GM21825 (cell line): ENCODE results near the gene CCM2.

Source experiments
- ATAC-seq: cut with Tn5 transposase; IDR thresholded peaks from one replicate; pipeline ENCODE4 v1.9.1; 2021; ENCODE audit warnings: mild to moderate bottlenecking, moderate library complexity; ENCODE audit not compliant: unreplicated experiment

Gene CCM2

DNA sequence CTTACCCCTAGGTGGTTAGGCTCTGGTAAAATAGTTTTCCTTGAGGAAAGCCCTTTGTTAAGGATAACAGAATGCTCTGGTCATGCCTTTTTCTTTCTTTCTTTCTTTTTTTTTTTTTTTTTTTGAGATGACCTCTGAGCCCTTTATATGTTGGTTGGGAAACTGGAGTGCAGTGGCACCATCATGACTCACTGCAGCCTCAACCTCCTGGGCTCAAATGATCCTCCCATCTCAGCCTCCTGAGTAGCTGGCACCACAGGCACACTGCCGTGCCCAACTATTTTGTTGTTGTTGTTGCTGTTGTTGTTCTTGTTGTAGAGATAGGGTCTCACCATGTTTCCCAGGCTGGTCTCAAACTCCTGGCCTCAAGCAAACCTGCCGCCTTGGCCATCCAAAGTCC lies 61.4 kb downstream of the CCM2 start:
- no peak for ATAC-seq

DNA sequence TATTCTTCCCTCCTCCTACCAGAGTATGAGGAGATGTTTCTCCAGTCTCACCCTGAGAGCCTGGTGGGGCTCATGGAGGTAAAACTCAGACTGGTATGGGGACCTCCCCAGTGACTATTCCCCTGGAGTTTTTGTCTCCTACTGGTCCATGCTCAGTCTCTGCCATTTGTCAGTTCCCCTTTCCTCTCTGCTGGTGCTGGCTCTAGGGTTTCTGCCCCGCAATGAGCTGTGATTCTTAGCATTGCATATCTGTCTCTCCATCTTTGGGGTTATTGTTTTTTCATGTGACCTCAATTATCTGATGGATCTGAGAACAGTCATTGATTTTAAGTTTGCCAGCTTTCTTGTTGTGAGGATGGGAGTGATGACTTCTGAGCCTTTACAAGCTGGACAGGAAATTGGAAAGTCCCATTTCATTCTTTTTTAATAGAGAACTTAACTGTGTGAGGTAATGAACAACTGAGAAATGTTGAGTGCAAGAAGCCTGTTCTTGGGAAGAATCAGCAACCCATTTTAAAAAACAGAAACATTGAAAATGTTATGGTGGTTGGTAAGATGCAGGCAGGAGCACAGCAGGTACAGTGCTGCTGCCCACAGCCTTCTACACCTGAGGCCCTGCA lies 61.9 kb downstream of the CCM2 start:
- no peak for ATAC-seq

DNA sequence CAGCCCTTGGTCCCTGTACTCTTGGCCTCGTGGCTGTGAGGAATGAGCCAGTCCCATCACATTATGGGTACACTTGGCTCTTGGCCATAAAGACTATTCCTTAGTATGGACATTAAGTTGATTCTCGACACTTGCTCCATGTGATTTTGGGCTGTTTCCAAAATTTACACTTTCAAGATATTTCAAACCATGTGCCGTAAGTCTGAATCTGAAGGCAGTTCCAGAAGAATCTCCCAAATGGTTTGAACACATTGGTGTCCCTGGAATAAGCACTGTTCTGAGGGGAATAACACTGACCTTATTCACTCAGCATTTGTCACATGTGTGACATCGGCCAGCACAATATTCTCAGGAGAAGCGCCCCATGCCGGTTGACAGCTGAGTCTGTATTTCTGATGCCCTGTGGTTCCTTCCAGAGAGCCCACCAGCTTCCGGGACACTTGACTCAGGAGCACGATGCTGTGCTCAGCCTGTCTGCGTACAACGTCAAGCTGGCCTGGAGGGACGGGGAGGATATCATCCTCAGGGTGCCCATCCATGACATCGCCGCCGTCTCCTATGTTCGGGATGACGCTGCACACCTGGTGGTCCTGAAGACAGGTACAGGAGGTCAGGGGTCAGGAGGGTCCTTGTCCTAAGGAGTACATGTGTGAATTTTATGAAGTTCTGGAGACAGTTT lies 64.2 kb downstream of the CCM2 start:
- ATAC-seq = no peak

GRCh38 chr7:45065031-45065995 lies 65.3 kb downstream of the CCM2 start:
- ATAC-seq = no peak

GRCh38 chr7:45066409-45066808 lies 66.4 kb downstream of the CCM2 start:
- no peak for ATAC-seq

GRCh38 chr7:45067582-45067981 lies 67.6 kb downstream of the CCM2 start:
- ATAC-seq = no peak

DNA sequence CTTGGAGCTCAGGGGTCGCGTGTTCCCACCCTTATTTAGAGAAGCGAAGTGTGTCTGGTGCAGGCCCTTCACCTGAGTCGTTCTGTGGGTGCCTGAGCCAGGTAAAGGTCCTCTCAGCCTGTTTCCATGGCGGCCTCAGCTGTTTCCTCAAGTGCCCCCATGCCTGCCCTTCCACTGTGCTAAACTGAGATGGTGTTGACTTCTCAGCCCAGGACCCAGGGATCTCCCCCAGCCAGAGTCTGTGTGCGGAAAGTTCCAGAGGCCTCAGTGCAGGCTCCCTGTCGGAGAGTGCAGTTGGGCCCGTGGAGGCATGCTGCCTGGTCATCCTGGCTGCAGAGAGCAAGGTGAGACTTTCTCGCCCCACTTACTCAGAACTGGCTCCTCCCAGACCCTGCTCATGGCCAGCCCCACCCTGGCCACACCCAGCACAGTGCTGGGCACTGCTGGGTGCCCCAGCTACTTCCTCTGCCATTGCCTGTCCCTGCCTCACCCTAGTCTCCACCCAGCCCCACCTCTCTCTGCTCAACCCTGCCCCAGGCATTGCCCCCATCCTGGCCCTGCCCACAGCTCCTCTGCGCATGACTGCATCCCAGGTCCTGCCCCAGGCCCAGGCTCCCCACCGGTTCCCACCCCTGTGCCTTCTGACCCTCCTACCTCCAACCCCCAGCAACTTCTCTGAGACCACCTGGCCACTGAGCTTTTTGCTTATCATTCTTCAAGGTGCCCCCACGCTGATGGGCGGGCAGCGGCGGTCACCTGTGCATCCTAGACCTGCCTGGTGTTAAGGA lies 68.4 kb downstream of the CCM2 start:
- ATAC-seq = no peak

GRCh38 chr7:45069444-45070253 lies 69.6 kb downstream of the CCM2 start:
- ATAC-seq = no peak

GRCh38 chr7:45070254-45070642 lies 70.2 kb downstream of the CCM2 start:
- ATAC-seq = no peak

- no peak for ATAC-seq
These were observed 71.5 kb downstream of the CCM2 start for GRCh38 chr7:45071528-45071927.

DNA sequence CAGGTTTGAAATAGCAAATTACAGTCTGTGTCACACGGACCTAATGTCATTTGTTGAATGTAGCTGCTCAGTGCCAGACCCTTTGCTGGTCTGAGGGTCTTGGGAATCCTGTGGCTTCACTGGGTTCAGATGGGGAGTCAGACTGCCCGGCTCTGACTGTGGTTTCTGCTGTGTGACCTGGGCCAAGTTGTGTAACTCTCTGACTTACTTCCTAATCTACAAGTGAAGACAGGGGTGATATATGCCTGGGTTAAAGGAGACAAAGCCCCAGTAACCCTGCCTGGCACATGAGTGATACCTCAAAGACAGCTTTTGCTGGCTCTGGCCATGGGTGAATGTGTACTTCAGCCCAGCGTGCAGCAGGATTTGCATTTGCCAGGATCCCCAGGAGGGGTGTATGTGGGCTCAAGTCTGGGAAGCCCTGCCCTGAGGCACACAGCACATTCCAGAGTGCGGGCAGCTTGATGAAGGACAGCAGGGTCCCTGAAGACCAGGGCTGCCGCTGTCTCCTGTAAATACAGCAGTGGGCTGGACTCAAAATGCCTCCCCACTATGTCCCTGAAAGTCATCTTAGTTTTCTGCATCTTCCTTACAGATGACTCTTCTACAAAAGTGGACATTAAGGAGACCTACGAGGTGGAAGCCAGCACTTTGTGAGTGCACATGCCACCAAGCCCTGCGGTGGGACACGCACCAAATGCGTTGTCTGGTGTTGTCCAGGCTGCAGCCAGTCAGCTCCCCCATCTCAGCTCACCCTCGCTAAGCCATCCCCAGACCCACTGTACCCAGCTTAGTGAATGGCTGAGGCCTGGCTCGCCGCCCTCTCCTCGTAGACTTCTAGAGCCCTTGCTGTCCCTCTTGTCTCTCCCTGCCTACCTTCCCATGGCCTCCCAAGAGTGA lies 72.4 kb downstream of the CCM2 start:
- no peak for ATAC-seq

GRCh38 chr7:45073031-45073785 lies 73.2 kb downstream of the CCM2 start:
- ATAC-seq = no peak

GRCh38 chr7:45073786-45074527 lies 74.0 kb downstream of the CCM2 start:
- ATAC-seq = no peak

DNA sequence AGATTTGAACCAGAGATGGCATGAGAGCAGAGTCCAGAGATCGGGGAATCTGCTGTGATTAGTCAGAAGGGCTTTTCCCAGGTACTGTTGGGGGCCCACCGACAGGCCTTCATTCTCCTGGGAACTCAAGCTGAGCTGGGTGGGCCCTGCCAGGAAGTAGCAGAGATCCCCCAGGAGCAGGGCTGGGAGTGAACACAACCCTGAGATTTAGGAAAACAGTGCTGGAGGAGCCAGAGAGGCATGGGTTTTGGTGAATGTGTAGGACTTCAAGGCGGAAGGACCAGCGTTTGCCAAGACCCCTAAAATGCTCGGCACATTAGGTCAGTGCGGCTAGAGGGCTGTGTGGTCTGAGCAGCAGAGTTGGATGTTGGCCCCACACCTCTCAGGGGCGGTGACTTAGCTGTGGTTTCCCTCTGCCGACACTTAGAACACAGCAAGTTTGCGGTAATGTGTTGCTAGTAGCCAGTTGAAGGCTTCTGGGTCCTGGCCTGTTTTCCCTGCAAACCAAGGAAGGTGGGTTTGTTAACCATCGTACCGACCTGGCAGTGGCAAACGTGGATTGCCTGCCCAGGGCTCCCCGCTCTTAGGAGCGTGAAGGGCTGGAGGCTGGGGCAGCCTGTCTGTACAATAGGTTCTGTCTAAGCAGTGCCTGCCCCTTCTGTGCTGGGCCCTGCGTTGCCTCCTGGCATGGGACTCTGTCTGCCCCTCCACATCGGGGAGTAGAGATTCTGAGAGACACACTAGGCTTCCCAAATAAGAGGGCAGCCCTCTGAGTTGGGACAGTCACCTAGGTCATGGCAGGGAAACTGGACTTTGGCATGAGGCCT lies 74.7 kb downstream of the CCM2 start:
- no peak for ATAC-seq

GRCh38 chr7:45075355-45075644 lies 75.3 kb downstream of the CCM2 start:
- no peak for ATAC-seq

DNA sequence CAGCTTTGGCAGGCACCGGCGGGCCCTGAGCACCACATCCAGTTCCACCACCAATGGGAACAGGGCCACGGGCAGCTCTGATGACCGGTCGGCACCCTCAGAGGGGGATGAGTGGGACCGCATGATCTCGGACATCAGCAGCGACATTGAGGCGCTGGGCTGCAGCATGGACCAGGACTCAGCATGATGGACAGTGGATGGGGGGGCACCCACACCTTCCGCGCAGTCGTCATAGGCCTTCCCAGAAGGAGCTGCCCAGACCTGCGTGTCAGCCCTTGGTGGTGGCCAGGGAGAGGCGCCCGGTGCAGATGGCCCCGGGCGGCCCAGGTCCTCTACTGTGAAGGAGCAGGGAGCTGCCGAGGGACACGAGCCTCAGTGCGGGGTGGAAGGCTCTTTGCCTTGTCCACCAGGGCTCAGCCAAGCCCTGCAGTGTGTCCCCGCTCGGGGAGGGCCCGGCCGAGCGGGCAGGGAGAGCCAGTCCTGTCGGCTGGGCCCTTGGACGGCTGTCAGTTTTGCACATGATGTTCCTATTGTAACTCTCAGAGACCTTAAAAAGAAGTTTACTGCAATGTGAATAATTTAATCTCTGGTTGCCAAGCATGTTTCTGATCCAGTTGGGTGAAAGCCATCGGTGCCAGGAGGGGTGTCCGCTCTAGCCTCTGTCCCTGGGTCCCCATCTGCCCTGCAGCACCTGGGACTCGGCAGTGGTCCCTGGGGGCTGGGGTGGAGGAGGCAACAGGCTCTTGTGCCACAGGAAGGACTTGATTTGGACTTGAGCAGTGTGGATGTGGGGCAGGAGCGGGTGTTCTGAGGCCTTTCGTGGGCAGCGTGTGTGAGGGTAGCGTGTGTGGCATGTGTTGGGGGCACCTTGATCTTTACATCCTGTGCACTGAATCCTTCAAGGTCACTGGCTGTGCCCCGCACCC lies 76.1 kb downstream of the CCM2 start:
- ATAC-seq = no peak
